OCI-LY1 (cell line): ENCODE data around the gene ENOX2.

Experiments
- H2AFZ ChIP-seq: fragments of 200-600 bp; sonication (generic), shearing (Covaris generic); 2 replicates; pipeline ENCODE4 v1.6.0; 2014; ENCODE audit warnings: antibody characterized with exemption, mild to moderate bottlenecking, low read length
- H3F3A ChIP-seq: fragments of 200-600 bp; sonication (generic), shearing (Covaris generic); 2 replicates; pipeline ENCODE4 v1.6.0; 2014; ENCODE audit warnings: mild to moderate bottlenecking, antibody characterized with exemption, low read length, moderate library complexity; ENCODE audit not compliant: insufficient read depth
- H3K27ac ChIP-seq: fragments of 200-600 bp; sonication (generic); 2 replicates; pipeline ENCODE4 v1.5.1; 2014; ENCODE audit warnings: low read length, mixed run types, mild to moderate bottlenecking, low read depth; ENCODE audit not compliant: poor library complexity, severe bottlenecking
- H3K27me3 ChIP-seq: fragments of 200-600 bp; sonication (generic); 2 replicates; pipeline ENCODE4 v1.6.0; 2014; ENCODE audit warnings: antibody characterized with exemption, mild to moderate bottlenecking, low read length, moderate library complexity; ENCODE audit not compliant: insufficient read depth
- H3K36me3 ChIP-seq: fragments of 200-600 bp; sonication (generic); 2 replicates; pipeline ENCODE4 v1.6.1; 2014; ENCODE audit warnings: mild to moderate bottlenecking, antibody characterized with exemption, low read length, moderate library complexity, mixed read lengths; ENCODE audit not compliant: insufficient read depth
- H3K4me1 ChIP-seq: fragments of 200-600 bp; sonication (generic); 2 replicates; pipeline ENCODE4 v1.5.1; 2014; ENCODE audit warnings: mild to moderate bottlenecking, low read length, moderate library complexity; ENCODE audit not compliant: insufficient read depth, severe bottlenecking
- H3K4me2 ChIP-seq: fragments of 200-600 bp; sonication (generic), shearing (Covaris generic); 2 replicates; pipeline ENCODE4 v1.6.1; 2014; ENCODE audit warnings: low read length
- H3K4me3 ChIP-seq: fragments of 200-600 bp; sonication (generic); 2 replicates; pipeline ENCODE4 v1.5.1; 2014; ENCODE audit warnings: low read length, low read depth, mild to moderate bottlenecking, mixed read lengths; ENCODE audit not compliant: poor library complexity, severe bottlenecking
- H3K79me2 ChIP-seq: fragments of 200-600 bp; shearing (Covaris generic); 2 replicates; pipeline ENCODE4 v1.6.1; 2016; ENCODE audit warnings: mixed run types, low read length, mixed read lengths; ENCODE audit not compliant: insufficient read depth
- H3K9ac ChIP-seq: fragments of 200-600 bp; sonication (generic), shearing (Covaris generic); 2 replicates; pipeline ENCODE4 v1.6.1; 2014; ENCODE audit warnings: mild to moderate bottlenecking, low read length, mixed read lengths
- H3K9me2 ChIP-seq: fragments of 200-600 bp; sonication (generic), shearing (Covaris generic); 2 replicates; pipeline ENCODE4 v1.6.1; 2014; ENCODE audit warnings: low read depth, mild to moderate bottlenecking, low read length, mixed read lengths
- H3K9me3 ChIP-seq: fragments of 200-600 bp; shearing (Covaris generic); 2 replicates; pipeline ENCODE4 v1.6.1; 2014; ENCODE audit warnings: low read length, mixed read lengths
- H4K20me1 ChIP-seq: fragments of 200-600 bp; sonication (generic), shearing (Covaris generic); 2 replicates; pipeline ENCODE4 v1.6.0; 2016; ENCODE audit warnings: mild to moderate bottlenecking, low read length; ENCODE audit not compliant: insufficient read depth
- CTCF ChIP-seq: fragments of 200-600 bp; sonication (generic), shearing (Covaris generic); IDR thresholded peaks from 2 replicates; pipeline ENCODE4 v1.5.1; 2017; ENCODE audit warnings: mild to moderate bottlenecking, antibody characterized with exemption, low read length, moderate library complexity, mixed read lengths
- EZH2 ChIP-seq: fragments of 200-600 bp; sonication (generic), shearing (Covaris generic); IDR thresholded peaks from 2 replicates; pipeline ENCODE4 v1.8.0; 2017; ENCODE audit warnings: borderline replicate concordance, mixed run types, mild to moderate bottlenecking, antibody characterized with exemption, low read length, moderate library complexity, mixed read lengths

The ENOX2 gene

DNA sequence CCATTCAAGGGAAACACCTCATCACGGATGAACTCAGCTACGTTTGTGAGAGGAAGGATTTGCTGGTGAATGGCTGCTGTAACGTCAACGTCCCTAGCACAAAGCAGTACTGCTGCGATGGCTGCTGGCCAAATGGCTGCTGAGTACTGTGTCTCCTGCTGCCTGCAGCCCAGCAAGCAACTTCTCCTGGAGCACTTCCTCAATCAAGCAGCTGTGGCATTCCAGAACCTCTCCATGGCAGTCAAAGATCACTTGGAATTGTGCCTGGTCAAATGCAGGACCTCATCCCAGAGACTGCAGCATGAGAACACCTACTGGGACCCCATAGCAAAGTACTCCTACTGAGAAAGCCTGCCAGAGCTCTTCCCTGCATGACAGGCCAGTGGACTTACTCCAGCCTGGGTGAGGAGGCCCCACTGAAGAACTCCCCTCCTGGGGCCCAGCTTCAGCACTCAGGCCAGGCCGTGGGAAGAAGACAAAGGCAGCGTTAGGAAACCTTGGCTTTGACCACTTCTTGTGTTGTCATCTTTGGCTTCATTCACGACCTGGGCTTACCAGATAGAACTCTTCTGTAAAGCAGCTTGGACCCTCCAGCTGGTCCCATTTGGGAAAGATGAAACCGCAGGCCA lies 256.9 kb downstream of the ENOX2 start:
- Histone ChIP-seq H3K27me3 (no peaks in the 10 kb centered on the region), H3K36me3 (no peaks in the 10 kb centered on the region)

GRCh38 chrX:130637591-130637990 lies 265.4 kb downstream of the ENOX2 start:
- H3K4me1 ChIP-seq = no peaks in the 10 kb centered on the region
- no peak overlapping the region for H3K4me2 ChIP-seq
- H3K4me3 ChIP-seq = no peak overlapping the region
- H3K9ac ChIP-seq = no peak overlapping the region
- no peaks in the 10 kb centered on the region for H3K79me2 ChIP-seq
- no peak overlapping the region for H3K27ac ChIP-seq
- no peak overlapping the region for H2AFZ ChIP-seq
- H3K9me3 ChIP-seq = no peaks in the 10 kb centered on the region
- no peak for TF ChIP-seq CTCF
- TF ChIP-seq EZH2 = no peak
- no peaks in the 10 kb centered on the region for H3K9me2 ChIP-seq
- H4K20me1 ChIP-seq = no peaks in the 10 kb centered on the region
- H3F3A ChIP-seq = no peaks in the 10 kb centered on the region
- H3K36me3 ChIP-seq = no peaks in the 10 kb centered on the region
- H3K27me3 ChIP-seq = no peaks in the 10 kb centered on the region

More for the DNA sequence above, 256.9 kb downstream of the ENOX2 start:
- Histone ChIP-seq H3K79me2 (no peaks in the 10 kb centered on the region), H2AFZ (no peak overlapping the region), H3K9me3 (no peaks in the 10 kb centered on the region), H3K9me2 (no peaks in the 10 kb centered on the region), H3K4me1 (no peaks in the 10 kb centered on the region), H3K4me3 (no peak overlapping the region), H4K20me1 (no peaks in the 10 kb centered on the region), H3K9ac (no peak overlapping the region), H3F3A (no peaks in the 10 kb centered on the region), H3K4me2 (no peak overlapping the region), H3K27ac (no peak overlapping the region)
- TF ChIP-seq EZH2 = no peak
- no peak for TF ChIP-seq CTCF

DNA sequence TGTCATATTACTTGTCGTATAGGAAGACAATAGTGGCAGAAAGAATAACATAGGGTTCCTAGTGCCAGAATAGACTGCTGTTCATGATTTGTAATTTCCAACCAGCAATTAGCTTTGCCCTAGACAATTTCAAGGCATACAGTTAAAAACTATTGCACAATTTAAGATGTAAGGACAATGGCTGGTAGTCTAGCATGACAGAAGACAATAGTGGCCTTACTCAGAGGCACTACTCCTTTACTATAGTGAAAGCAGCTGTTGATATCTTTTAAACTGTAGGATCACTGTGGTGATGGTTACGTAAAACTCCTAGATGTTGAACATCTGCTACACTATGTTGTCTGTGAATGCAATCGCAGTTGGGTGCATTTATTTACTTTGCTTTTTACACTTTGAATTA lies 266.7 kb downstream of the ENOX2 start:
- H3K27me3 ChIP-seq = no peaks in the 10 kb centered on the region
- no peak overlapping the region for H2AFZ ChIP-seq
- H3K4me2 ChIP-seq = no peak overlapping the region
- no peak for TF ChIP-seq CTCF
- no peak for TF ChIP-seq EZH2
- no peaks in the 10 kb centered on the region for H3K36me3 ChIP-seq
- no peak overlapping the region for H3K9ac ChIP-seq
- H3F3A ChIP-seq = no peaks in the 10 kb centered on the region
- no peak overlapping the region for H3K27ac ChIP-seq
- H3K9me3 ChIP-seq = no peaks in the 10 kb centered on the region
- H3K9me2 ChIP-seq = no peaks in the 10 kb centered on the region
- no peaks in the 10 kb centered on the region for H3K79me2 ChIP-seq
- no peak overlapping the region for H3K4me3 ChIP-seq
- H3K4me1 ChIP-seq = no peaks in the 10 kb centered on the region
- no peaks in the 10 kb centered on the region for H4K20me1 ChIP-seq
